Measurements from ENCODE around the gene PIK3AP1.

- TF ChIP-seq JAZF1 (CRISPR knock-in tag; IDR thresholded peaks at IDR 0.05) (no peak), ZNF416 (CRISPR knock-in tag; IDR thresholded peaks at IDR 0.05) (no peak), ZNF121 (CRISPR knock-in tag; IDR thresholded peaks at IDR 0.05) (no peak), ZNF512 (CRISPR knock-in tag; IDR thresholded peaks at IDR 0.05; ENCODE audit: borderline replicate concordance) (no peak), ATF3 (CRISPR knock-in tag; conservative IDR thresholded peaks at IDR 0.05) (no peak), ZNF138 (CRISPR knock-in tag; conservative IDR thresholded peaks at IDR 0.05) (no peak)
These were observed 136.3 kb downstream of the PIK3AP1 start for GRCh38 chr10:96584035-96584434.
